Uterus (tissue), 4 donors: ENCODE data around the gene BTN1A1. TPM values are rescaled to one million over a fixed set of nuclear protein-coding genes. Genes with fewer than 3 reads are reported as not detected.

Source experiments
- DNase-seq, 2 donors: peaks; one replicate each; pipeline ENCODE4 v3.0.0-alpha.2; 2019 to 2020
- H3K27ac ChIP-seq, 2 donors: fragments of 200-600 bp; sonication (generic); 1 replicate in 1 of 2; 2 replicates in 1 of 2; pipeline ENCODE4 v1.5.1; 2016 to 2018
- H3K27me3 ChIP-seq, 2 donors: fragments of 200-600 bp; sonication (generic); one replicate each; pipeline ENCODE4 v1.5.1; 2018 to 2019; ENCODE audit warnings: control low read depth in 1 of 2
- H3K36me3 ChIP-seq, 2 donors: fragments of 200-600 bp; sonication (generic); one replicate each; pipeline ENCODE4 v1.5.1; 2019; ENCODE audit warnings: control low read depth in 1 of 2
- H3K4me1 ChIP-seq, 2 donors: fragments of 200-600 bp; sonication (generic); one replicate each; pipeline ENCODE4 v1.5.1; 2018 to 2019; ENCODE audit warnings: control low read depth in 1 of 2
- H3K4me3 ChIP-seq, 2 donors: fragments of 200-600 bp; sonication (generic); 1 replicate in 1 of 2; 2 replicates in 1 of 2; pipeline ENCODE4 v1.5.1; 2018 to 2019; ENCODE audit warnings: mild to moderate bottlenecking in 1 of 2
- H3K9me3 ChIP-seq, 2 donors: fragments of 200-600 bp; sonication (generic); one replicate each; pipeline ENCODE4 v1.5.1; 2019; ENCODE audit warnings: control low read depth in 1 of 2
- POLR2A ChIP-seq, 2 donors: fragments of 450-650 bp; IDR thresholded peaks; one replicate each; pipeline ENCODE4 v1.6.1; 2016; ENCODE audit warnings: antibody characterized with exemption in 2 of 2, mild to moderate bottlenecking in 1 of 2, moderate library complexity in 1 of 2
- intact Hi-C: fragments of 100-400 bp; cut with DNase I; formaldehyde crosslinking; loops from one replicate; pipeline ENCODE4 v1.15.1; 2023; ENCODE audit warnings: low total_unique reads
- total RNA-seq, 4 donors: library from RNA; depleted of rRNA in 3 of 4; stranded (reverse); fragments of >200 nt in 3 of 4; gene quantifications; one replicate each; pipeline versions ENCODE4 v1.1.0 to v1.2.4, GENCODE V29; 2014 to 2023
- TF ChIP-seq, protein P1 (sequence below), 4 experiments: fragments of 200-600 bp in 2 of 4; fragments of 450-650 bp in 2 of 4; sonication (generic) in 2 of 4; IDR thresholded peaks; one replicate each; pipeline ENCODE4 v1.5.1; 2016 to 2019; ENCODE audit warnings: antibody characterized with exemption in 4 of 4, mild to moderate bottlenecking in 2 of 4, moderate library complexity in 1 of 4
- donor health status: DM: yes; HTN: yes; CAD: no.

Gene BTN1A1
- total RNA-seq, 4 donors from 2014 or later = 0.07 TPM; not detected in 3

DNA sequence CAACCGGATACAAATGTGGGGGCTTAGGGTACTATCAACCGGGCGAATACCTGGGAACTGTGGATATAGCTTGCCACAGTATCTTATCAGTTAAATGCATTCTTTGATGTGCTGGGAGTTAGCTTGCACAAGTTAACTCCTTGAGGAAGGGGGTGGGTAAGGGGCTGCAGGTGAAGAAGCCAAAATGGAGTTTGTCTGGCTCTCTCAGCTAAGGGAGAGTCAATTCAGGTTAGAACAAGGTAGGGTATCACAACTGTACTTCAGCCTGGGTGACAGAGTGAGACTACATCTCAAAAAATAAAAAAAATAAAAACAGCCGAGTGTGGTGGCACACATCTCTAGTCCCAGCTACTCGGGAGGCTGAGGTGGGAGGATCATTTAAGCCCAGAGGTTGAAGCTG, 8.5 kb upstream of the BTN1A1 start:
- H3K9me3 ChIP-seq = no peaks in the 10 kb centered on the region
- H3K4me3 ChIP-seq = no peak overlapping the region
- DNase-seq = no peak
- TF ChIP-seq, protein P1, sequence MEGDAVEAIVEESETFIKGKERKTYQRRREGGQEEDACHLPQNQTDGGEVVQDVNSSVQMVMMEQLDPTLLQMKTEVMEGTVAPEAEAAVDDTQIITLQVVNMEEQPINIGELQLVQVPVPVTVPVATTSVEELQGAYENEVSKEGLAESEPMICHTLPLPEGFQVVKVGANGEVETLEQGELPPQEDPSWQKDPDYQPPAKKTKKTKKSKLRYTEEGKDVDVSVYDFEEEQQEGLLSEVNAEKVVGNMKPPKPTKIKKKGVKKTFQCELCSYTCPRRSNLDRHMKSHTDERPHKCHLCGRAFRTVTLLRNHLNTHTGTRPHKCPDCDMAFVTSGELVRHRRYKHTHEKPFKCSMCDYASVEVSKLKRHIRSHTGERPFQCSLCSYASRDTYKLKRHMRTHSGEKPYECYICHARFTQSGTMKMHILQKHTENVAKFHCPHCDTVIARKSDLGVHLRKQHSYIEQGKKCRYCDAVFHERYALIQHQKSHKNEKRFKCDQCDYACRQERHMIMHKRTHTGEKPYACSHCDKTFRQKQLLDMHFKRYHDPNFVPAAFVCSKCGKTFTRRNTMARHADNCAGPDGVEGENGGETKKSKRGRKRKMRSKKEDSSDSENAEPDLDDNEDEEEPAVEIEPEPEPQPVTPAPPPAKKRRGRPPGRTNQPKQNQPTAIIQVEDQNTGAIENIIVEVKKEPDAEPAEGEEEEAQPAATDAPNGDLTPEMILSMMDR (IDR thresholded peaks at IDR 0.05) = no peak
- TF ChIP-seq POLR2A (IDR thresholded peaks at IDR 0.05) = no peak
- H3K4me1 ChIP-seq = no peaks in the 10 kb centered on the region
- intact Hi-C loops = no loop called here
- no peak overlapping the region for H3K27ac ChIP-seq
- no peaks in the 10 kb centered on the region for H3K27me3 ChIP-seq
- no peaks in the 10 kb centered on the region for H3K36me3 ChIP-seq

DNA sequence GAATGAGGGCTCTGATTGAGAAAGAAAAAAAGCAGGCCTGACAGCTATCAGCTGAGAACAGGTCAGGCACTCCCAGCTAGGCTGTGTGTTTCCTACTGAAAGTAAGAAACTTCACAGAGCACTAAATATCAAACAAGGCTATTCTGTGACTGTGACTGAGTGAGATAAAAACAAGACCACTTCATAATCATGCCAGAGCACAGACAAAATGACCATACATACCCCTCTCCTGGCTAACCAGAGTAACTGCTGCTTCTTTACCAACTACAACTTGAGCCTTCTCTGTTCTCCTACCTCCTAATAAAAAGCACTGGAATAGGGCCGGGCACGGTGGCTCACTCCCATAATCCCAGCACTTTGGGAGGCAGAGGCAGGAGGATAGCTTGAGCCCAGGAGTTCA, 6.8 kb upstream of the BTN1A1 start:
- no peak for TF ChIP-seq POLR2A (IDR thresholded peaks at IDR 0.05)
- TF ChIP-seq, protein P1 (IDR thresholded peaks at IDR 0.05) = no peak
- Histone ChIP-seq H3K9me3 (no peaks in the 10 kb centered on the region), H3K36me3 (no peaks in the 10 kb centered on the region), H3K4me1 (no peaks in the 10 kb centered on the region), H3K27ac (no peak overlapping the region), H3K27me3 (no peaks in the 10 kb centered on the region), H3K4me3 (no peak overlapping the region)
- intact Hi-C loops = no loop called here
- no peak for DNase-seq

DNA sequence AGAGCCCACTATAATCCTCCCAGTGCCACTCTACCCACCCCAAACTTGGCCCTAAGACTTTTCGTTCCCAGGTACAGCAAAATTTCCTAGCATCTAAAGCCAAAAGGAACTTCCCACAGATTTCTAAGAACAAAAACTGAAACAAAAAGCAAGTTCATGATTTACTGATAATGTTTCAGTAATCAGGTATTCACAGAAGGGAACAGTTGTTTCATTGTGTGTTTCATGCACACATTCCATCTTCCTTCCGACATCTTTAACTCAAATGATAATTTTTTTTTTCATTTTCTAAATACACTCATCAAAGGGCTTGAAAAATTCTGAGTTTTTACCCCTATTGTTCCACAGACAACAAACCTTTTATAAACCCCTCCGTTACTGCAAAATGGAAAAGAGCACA, 6.0 kb upstream of the BTN1A1 start:
- H3K9me3 ChIP-seq = no peaks in the 10 kb centered on the region
- no peaks in the 10 kb centered on the region for H3K36me3 ChIP-seq
- no peak overlapping the region for H3K4me3 ChIP-seq
- intact Hi-C loops = no loop called here
- no peaks in the 10 kb centered on the region for H3K27me3 ChIP-seq
- no peak overlapping the region for H3K27ac ChIP-seq
- no peak for TF ChIP-seq POLR2A (IDR thresholded peaks at IDR 0.05)
- TF ChIP-seq, protein P1 (IDR thresholded peaks at IDR 0.05) = no peak
- no peaks in the 10 kb centered on the region for H3K4me1 ChIP-seq
- DNase-seq = no peak

DNA sequence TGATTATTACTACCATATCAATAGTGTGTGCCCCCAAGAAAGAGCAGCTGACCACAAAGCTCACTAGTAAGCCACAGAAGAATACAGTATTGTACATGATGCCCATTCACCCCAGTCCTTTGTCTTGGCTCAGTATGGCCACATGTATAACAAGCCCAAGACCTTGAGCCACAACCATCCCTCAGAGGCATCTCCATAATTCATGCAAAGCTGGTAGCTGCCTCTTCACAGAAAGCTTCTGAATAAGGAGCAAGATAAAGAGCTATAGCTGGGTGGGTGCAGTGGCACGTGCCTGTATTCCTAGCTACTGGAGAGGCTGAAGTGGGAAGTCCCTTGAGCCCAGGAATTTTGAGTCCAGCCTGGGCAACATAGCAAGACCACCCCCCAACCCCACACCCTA, 4.8 kb upstream of the BTN1A1 start:
- no peaks in the 10 kb centered on the region for H3K4me1 ChIP-seq
- DNase-seq = no peak
- H3K27me3 ChIP-seq = no peaks in the 10 kb centered on the region
- H3K36me3 ChIP-seq = no peaks in the 10 kb centered on the region
- intact Hi-C loops = no loop called here
- no peaks in the 10 kb centered on the region for H3K9me3 ChIP-seq
- H3K27ac ChIP-seq = no peak overlapping the region
- TF ChIP-seq POLR2A (IDR thresholded peaks at IDR 0.05) = no peak
- TF ChIP-seq, protein P1 (IDR thresholded peaks at IDR 0.05) = no peak
- H3K4me3 ChIP-seq = no peak overlapping the region

DNA sequence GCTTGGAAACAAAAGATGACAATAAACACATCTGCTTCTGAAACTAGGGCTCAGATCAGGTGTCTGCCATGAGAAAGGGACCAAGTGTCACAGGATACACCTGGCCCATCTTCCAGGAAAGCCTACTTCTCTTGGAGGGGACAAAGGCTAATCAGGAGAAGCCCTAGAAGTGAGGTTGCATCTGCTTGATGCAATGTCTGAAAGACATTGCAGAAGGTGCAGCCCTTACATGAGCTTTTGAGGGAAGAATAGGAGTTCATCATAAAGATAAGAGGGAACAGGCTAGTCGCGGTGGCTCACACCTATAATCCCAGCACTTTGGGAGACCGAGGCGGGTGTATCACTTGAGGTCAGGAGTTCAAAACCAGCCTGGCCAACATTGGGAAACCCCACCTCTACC, 2.5 kb upstream of the BTN1A1 start:
- DNase-seq = no peak
- peaks cover 0 to 7% of the 10 kb centered on the region in 2 donors for H3K4me1 ChIP-seq
- H3K36me3 ChIP-seq = no peaks in the 10 kb centered on the region
- intact Hi-C loops = no loop called here
- TF ChIP-seq, protein P1 (IDR thresholded peaks at IDR 0.05) = no peak
- H3K27me3 ChIP-seq = no peaks in the 10 kb centered on the region
- H3K27ac ChIP-seq = no peak overlapping the region
- H3K4me3 ChIP-seq = no peak overlapping the region
- no peaks in the 10 kb centered on the region for H3K9me3 ChIP-seq
